ENCODE results near the gene DESI2.

Gene DESI2

GRCh38 chr1:244709476-244710368 is 56.8 kb downstream of the DESI2 start:
- no peak for DNase-seq (ENCODE audit: low read depth in 1 of 2, low spot score in 1 of 2)
- TF ChIP-seq REST (IDR thresholded peaks at IDR 0.05; ENCODE audit: insufficient replicate concordance, low read depth) = no peak
- TF ChIP-seq CTCF (IDR thresholded peaks at IDR 0.05; ENCODE audit: insufficient read depth, low read length) = no peak
- TF ChIP-seq POLR2AphosphoS5 (IDR thresholded peaks at IDR 0.05; ENCODE audit: low read depth) = no peak
- TF ChIP-seq GABPA (IDR thresholded peaks at IDR 0.05; ENCODE audit: low read depth) = no peak
- no peak for TF ChIP-seq SPI1 (IDR thresholded peaks at IDR 0.05; ENCODE audit: borderline replicate concordance, low read depth)
- H3K4me3 ChIP-seq (replicated peaks; ENCODE audit: insufficient read depth, low read length) = no peak overlapping the region
- H3K27me3 ChIP-seq (ENCODE audit: insufficient read depth, poor library complexity, severe bottlenecking) = no peaks in the 10 kb centered on the region
- no peak overlapping the region for H3K27ac ChIP-seq (replicated peaks)

- Histone ChIP-seq H3K27ac (replicated peaks) (no peak overlapping the region), H3K27me3 (ENCODE audit: insufficient read depth, poor library complexity, severe bottlenecking) (no peaks in the 10 kb centered on the region), H3K4me3 (replicated peaks; ENCODE audit: insufficient read depth, low read length) (no peak overlapping the region)
- no peak for TF ChIP-seq GABPA (IDR thresholded peaks at IDR 0.05; ENCODE audit: low read depth)
- TF ChIP-seq SPI1 (IDR thresholded peaks at IDR 0.05; ENCODE audit: borderline replicate concordance, low read depth) = no peak
- no peak for TF ChIP-seq CTCF (IDR thresholded peaks at IDR 0.05; ENCODE audit: insufficient read depth, low read length)
- no peak for TF ChIP-seq POLR2AphosphoS5 (IDR thresholded peaks at IDR 0.05; ENCODE audit: low read depth)
- TF ChIP-seq REST (IDR thresholded peaks at IDR 0.05; ENCODE audit: insufficient replicate concordance, low read depth) = no peak
- DNase-seq (ENCODE audit: low read depth in 1 of 2, low spot score in 1 of 2) = no peak
Measured at GRCh38 chr1:244710474-244711062, 57.6 kb downstream of the DESI2 start.

- TF ChIP-seq POLR2AphosphoS5 (IDR thresholded peaks at IDR 0.05; ENCODE audit: low read depth) (no peak), REST (IDR thresholded peaks at IDR 0.05; ENCODE audit: insufficient replicate concordance, low read depth) (no peak), GABPA (IDR thresholded peaks at IDR 0.05; ENCODE audit: low read depth) (no peak), SPI1 (IDR thresholded peaks at IDR 0.05; ENCODE audit: borderline replicate concordance, low read depth) (no peak), CTCF (IDR thresholded peaks at IDR 0.05; ENCODE audit: insufficient read depth, low read length) (no peak)
- H3K4me3 ChIP-seq (replicated peaks; ENCODE audit: insufficient read depth, low read length) = no peak overlapping the region
- H3K27me3 ChIP-seq (ENCODE audit: insufficient read depth, poor library complexity, severe bottlenecking) = no peaks in the 10 kb centered on the region
- H3K27ac ChIP-seq (replicated peaks) = no peak overlapping the region
- no peak for DNase-seq (ENCODE audit: low read depth in 1 of 2, low spot score in 1 of 2)
Measured at GRCh38 chr1:244712669-244713068, 59.7 kb downstream of the DESI2 start.

Measured in HL-60 (cell line).